GM19351 (cell line): ENCODE measurements around the gene EIF3L.

Source experiments
- ATAC-seq: cut with Tn5 transposase; IDR thresholded peaks from one replicate; pipeline ENCODE4 v1.9.1; 2021; ENCODE audit warnings: mild to moderate bottlenecking, moderate library complexity; ENCODE audit not compliant: unreplicated experiment

Gene EIF3L

GRCh38 chr22:37816543-37817180 lies 32.6 kb upstream of the EIF3L start:
- ATAC-seq = no peak

GRCh38 chr22:37817705-37818408 lies 31.4 kb upstream of the EIF3L start:
- no peak for ATAC-seq

DNA sequence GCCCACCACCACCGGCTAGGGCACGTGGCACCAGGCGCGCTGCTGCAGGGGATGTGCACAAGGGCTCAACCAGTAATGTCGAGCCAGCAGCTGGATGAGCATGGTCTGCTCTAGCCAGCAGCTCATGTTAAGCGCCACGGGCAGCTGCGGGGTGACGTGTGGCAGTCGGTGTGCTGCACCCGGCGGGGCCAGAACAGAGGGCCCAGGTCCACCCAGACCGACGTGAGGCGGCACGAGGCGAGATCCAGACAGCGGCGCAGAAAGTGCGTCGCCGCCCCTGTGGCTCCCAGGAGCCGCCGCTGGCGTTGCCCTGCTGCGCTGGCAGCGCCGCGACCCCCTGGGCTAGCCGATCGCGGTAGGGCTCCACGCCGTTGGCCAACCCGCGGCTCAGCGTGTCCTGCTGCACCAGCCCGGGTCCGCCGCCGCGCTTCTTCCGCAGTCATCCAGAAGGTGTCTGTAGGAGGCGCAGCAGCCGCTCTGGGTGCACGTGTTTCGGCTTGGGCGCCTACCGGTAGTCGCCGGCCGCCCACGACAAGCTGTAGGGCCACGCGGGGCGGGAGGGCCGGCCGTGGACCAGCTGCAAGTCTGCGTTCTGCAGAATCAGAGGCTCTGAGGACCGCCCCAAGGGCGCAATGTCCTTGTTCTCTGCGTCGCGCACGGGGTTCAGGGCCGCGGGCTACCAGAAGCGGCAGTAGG lies 30.7 kb upstream of the EIF3L start:
- no peak for ATAC-seq

DNA sequence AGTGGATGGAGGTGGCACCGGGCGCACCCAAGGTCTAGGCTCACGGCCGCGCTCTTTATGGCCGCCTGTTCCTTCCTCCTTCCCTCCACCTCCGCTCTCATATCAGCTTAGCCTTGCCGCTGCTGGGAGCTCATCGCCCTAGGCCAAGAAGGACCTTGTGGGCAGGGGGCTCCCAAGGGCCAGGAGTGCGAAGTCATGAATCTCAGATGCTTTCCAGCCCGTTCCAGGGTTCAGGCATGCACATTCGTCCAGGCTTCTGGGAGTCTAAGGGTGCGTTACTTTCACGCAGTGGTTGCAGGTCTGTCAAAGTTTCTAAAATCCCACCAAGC lies 30.1 kb upstream of the EIF3L start:
- no peak for ATAC-seq

GRCh38 chr22:37820350-37820749 lies 28.9 kb upstream of the EIF3L start:
- ATAC-seq = no peak

DNA sequence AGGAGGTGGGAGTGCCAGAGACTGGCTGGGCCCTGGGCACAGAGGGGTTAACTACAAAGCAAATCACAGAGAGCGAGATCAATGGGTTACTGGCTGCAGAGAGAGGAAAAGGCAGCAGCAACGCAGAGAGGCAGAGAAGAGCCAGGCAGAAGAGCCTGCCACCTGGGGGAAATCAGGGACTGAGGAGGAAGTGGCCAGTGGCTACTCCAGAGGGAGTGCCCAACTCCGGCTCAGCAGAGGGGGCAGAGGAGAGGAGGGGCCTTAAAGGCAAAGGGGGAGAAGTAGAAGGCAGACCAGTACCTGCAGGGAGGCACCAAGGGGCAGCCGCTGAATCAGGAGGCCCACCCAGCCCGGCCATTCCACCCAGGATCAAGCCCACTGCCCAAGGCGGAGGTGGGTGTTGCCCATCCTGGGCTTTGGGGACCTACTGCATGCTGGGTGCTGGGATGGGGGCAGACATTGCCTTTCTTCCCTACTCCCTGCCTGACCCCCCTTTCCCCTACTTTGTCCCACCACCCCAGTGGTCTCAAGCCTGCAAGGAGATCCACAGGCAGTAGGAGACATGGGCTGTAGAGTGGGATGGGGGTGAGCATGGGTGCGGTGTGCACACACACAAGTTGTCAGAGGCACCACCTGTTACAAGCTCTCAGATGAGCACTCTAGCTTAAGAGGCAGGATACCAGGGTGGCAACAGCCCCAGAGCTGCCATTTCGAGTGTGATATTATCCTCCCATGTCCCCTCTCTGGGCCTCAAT lies 27.0 kb upstream of the EIF3L start:
- ATAC-seq = no peak

DNA sequence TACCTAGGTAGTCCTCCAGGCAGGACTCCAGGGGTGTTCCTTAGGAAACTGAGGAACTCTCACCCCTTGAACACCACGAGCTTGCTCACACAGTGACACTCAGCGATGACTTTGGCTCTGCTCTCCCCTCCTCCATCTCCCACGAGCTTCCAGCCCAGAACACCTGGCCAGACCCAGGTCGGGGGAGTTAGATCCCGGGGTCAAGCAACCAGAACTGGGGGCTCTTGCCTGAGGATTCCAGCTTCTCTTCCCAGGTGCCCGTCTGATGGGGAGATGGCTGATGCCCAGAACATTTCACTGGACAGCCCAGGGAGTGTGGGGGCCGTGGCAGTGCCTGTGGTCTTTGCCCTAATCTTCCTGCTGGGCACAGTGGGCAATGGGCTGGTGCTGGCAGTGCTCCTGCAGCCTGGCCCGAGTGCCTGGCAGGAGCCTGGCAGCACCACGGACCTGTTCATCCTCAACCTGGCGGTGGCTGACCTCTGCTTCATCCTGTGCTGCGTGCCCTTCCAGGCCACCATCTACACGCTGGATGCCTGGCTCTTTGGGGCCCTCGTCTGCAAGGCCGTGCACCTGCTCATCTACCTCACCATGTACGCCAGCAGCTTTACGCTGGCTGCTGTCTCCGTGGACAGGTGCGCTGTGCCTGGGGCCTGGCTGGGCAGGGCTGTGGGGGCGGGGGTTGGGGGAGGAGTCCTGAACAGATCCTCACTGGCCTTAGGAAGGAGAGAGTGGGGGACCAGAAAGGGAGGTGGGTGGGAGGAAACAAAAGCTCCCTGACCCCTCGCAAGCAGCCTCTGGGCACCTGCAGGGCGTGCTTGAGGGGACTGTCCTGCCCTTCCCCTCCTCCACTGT lies 25.9 kb upstream of the EIF3L start, which contains the start of gene GALR3:
TSS of gene GALR3 (plus strand) at position 249 of the 852 bp plus-strand sequence. CDS start at position 274, 25 bp downstream.
- ATAC-seq = no peak

GRCh38 chr22:37824674-37825641 lies 24.3 kb upstream of the EIF3L start:
- no peak for ATAC-seq

- ATAC-seq = no peak
These were observed 22.2 kb upstream of the EIF3L start for GRCh38 chr22:37827056-37827455.

- no peak for ATAC-seq
These were observed 19.0 kb upstream of the EIF3L start for GRCh38 chr22:37830093-37830842.

- no peak for ATAC-seq
These were observed 17.7 kb upstream of the EIF3L start for GRCh38 chr22:37831472-37831871.

DNA sequence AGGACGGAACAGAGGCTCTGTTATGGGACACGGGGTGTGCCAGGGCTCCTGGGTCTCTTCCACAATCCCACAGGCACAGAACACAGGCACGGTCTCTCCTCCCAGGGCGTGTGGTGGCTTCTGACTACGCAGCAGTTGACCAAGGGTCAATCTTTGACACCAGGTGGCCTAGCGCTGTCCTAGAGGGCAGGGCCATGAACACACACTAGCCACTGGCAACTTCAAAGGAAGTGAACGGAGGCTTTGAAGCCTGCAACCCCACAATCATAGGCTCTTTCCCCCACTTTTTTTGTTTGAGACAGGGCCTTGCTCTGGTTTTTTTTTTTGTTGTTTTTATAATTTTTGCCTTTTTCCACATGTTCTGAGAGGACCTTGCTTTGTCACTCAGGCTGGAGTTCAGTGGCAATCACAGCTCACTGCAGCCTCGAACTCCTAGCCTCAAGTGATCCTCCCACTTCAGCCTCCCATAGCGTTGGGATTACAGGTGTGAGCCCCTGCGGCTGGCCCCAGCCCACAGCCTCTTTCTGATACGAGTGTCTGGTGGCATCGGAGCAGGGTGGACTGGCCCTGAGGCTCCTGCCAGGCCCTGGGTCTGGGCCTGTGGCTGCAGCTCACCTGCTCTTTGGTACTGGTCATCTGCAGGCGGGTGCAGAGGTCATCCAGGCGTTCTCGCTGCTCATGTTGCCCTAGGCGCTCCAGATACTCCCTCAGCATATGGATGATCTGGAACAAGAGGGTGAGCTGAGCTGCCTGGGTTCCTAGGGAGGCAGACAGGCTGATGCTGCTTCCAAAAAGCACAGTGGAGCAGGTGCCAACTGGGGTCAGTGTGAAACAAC lies 17.0 kb upstream of the EIF3L start:
- ATAC-seq = no peak

- no peak for ATAC-seq
These were observed 7.0 kb upstream of the EIF3L start for GRCh38 chr22:37842015-37842793.

DNA sequence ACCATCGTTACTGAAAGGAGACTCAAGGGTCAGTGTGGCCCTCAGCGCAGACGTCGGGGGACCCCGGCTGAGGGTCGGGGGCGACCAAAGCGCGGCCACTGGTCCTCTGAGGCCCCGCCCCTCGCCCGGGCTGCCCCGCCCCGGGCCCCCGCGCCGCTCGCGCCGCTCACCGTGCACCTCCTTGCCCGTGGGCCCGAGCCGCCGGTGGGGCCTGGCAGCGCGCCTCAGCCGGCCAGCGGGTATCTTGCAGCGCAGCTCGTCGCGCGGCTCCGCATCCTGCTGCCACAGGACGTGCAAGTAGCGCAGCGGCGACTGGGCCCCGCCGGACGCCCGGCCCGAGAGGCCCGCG lies 5.5 kb upstream of the EIF3L start:
- peak; percentile 43 for ATAC-seq

GRCh38 chr22:37844904-37845329 lies 4.3 kb upstream of the EIF3L start:
- ATAC-seq = no peak

DNA sequence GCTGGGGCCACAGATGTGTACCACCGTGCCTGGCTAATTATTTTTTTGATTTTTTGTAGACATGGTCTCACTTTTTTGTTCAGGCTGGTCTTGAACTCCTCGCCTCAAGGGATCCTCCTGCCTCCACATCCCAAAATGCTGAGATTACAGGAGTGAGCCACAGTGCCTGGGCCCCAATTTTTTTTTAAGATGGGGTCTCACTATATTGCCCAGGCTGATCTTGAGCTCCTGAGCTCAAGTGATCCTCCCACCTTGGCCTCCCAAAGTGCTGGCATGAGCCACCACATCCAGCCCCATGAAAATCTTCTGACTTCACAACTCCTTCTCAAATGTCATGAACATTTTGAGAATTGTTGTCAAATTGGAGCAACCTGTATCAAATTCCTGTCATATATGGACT lies 2.8 kb upstream of the EIF3L start:
- ATAC-seq = no peak

- ATAC-seq = no peak
These were observed 581 bp upstream of the EIF3L start for GRCh38 chr22:37848587-37849088.
